SK-N-SH (cell line): ENCODE results near the gene ATP8A1. TPM values are rescaled to one million over a fixed set of nuclear protein-coding genes. Genes with fewer than 3 reads are reported as not detected.
A peak's percentile ranks its signal among the peaks of the same experiment; 100 is the strongest.

Experiments used
- CTCF ChIA-PET: fragments of 300-600, 350-600 bp; formaldehyde crosslinking; extraction: SDS; loops from one replicate; lab custom pipeline; 2021; lab: Yijun Ruan, JAX
- POLR2A ChIA-PET: fragments of 350-600 bp; sonication (Branson Sonifier 250); formaldehyde crosslinking; extraction: SDS; loops from one replicate; lab custom pipeline; 2020; ENCODE audit warnings: antibody characterized with exemption, inconsistent platforms; lab: Yijun Ruan, JAX
- DNase-seq: peaks from one replicate; pipeline ENCODE4 v3.0.0; 2012
- H2AFZ ChIP-seq: fragments of 200-600 bp; sonication (generic); 2 replicates; pipeline ENCODE4 v1.8.1; 2016; ENCODE audit warnings: antibody characterized with exemption, mild to moderate bottlenecking, low read depth
- H3F3A ChIP-seq: fragments of 200-600 bp; sonication (generic); replicated peaks from 2 replicates; pipeline ENCODE3; 2016; ENCODE audit warnings: antibody characterized with exemption, mild to moderate bottlenecking; ENCODE audit not compliant: insufficient read depth
- H3K27ac ChIP-seq, 2 experiments: fragments of 200-500 bp in 1 of 2; fragments of 200-600 bp in 1 of 2; sonication (Bioruptor generic) in 1 of 2; sonication (generic), shearing (Covaris generic) in 1 of 2; 2 replicates each; pipeline versions ENCODE4 v1.5.1 to v1.6.1; 2014 to 2016; ENCODE audit warnings: low read depth in 2 of 2, inconsistent platforms in 1 of 2, low read length in 1 of 2, mild to moderate bottlenecking in 1 of 2, mixed read lengths in 1 of 2
- H3K27me3 ChIP-seq: fragments of 200-600 bp; sonication (generic), shearing (Covaris generic); 2 replicates; pipeline ENCODE4 v1.6.1; 2016; ENCODE audit warnings: mixed run types; ENCODE audit not compliant: insufficient read depth
- H3K36me3 ChIP-seq, 2 experiments: fragments of 200-500 bp in 1 of 2; fragments of 200-600 bp in 1 of 2; sonication (Bioruptor generic) in 1 of 2; sonication (generic) in 1 of 2; replicated peaks in 1 of 2; 2 replicates each; pipeline versions ENCODE3 to v1.5.1; 2014 to 2016; ENCODE audit warnings: low read length in 1 of 2, mild to moderate bottlenecking in 1 of 2; ENCODE audit not compliant: insufficient read depth in 2 of 2, control insufficient read depth in 1 of 2
- H3K4me1 ChIP-seq, 2 experiments: fragments of 200-500 bp in 1 of 2; fragments of 200-600 bp in 1 of 2; sonication (Bioruptor generic) in 1 of 2; sonication (generic), shearing (Covaris generic) in 1 of 2; 2 replicates each; pipeline versions ENCODE4 v1.5.1 to v1.6.1; 2014 to 2016; ENCODE audit warnings: low read depth in 1 of 2, low read length in 1 of 2, mixed run types in 1 of 2; ENCODE audit not compliant: insufficient read depth in 2 of 2, control insufficient read depth in 1 of 2
- H3K4me2 ChIP-seq: fragments of 200-600 bp; sonication (generic), shearing (Covaris generic); 2 replicates; pipeline ENCODE4 v1.6.1; 2017; ENCODE audit warnings: mixed run types
- H3K4me3 ChIP-seq, 2 experiments: fragments of 200-500 bp in 1 of 2; fragments of 200-600 bp in 1 of 2; sonication (Bioruptor generic) in 1 of 2; sonication (generic), shearing (Covaris generic) in 1 of 2; 2 replicates each; pipeline versions ENCODE4 v1.5.1 to v1.8.1; 2014 to 2016; ENCODE audit warnings: low read depth in 2 of 2, inconsistent platforms in 1 of 2, low read length in 1 of 2, mild to moderate bottlenecking in 1 of 2, mixed read lengths in 1 of 2, moderate library complexity in 1 of 2
- H3K79me2 ChIP-seq: fragments of 200-600 bp; sonication (generic); 2 replicates; pipeline ENCODE4 v1.8.1; 2017; ENCODE audit warnings: mild to moderate bottlenecking; ENCODE audit not compliant: insufficient read depth
- H3K9ac ChIP-seq: fragments of 200-600 bp; sonication (generic); 2 replicates; pipeline ENCODE4 v1.6.1; 2017; ENCODE audit warnings: mixed run types
- H3K9me2 ChIP-seq: fragments of 200-600 bp; sonication (generic); 2 replicates; pipeline ENCODE4 v1.6.1; 2017; ENCODE audit warnings: mixed run types
- H3K9me3 ChIP-seq: fragments of 200-600 bp; sonication (generic); 2 replicates; pipeline ENCODE4 v1.6.1; 2017; ENCODE audit warnings: mixed run types, mild to moderate bottlenecking, moderate library complexity
- H4K20me1 ChIP-seq: fragments of 200-600 bp; sonication (generic); 2 replicates; pipeline ENCODE4 v1.6.1; 2017; ENCODE audit warnings: mild to moderate bottlenecking, mixed run types; ENCODE audit not compliant: insufficient read depth
- CHD2 ChIP-seq: fragments of 150-350 bp; IDR thresholded peaks from 2 replicates; pipeline ENCODE4 v1.6.1; 2018; ENCODE audit warnings: low read length; ENCODE audit not compliant: partially characterized antibody
- ELF1 ChIP-seq: IDR thresholded peaks from 2 replicates; pipeline ENCODE4 v1.4.0; 2012
- EP300 ChIP-seq, 2 experiments: IDR thresholded peaks; 2 replicates each; pipeline versions ENCODE4 v1.4.0 to v1.6.1; 2012; ENCODE audit warnings: borderline replicate concordance in 1 of 2, low read depth in 1 of 2, low read length in 1 of 2
- EZH2phosphoT487 ChIP-seq: fragments of 200-600 bp; sonication (generic); IDR thresholded peaks from 2 replicates; pipeline ENCODE4 v1.6.1; 2017; ENCODE audit warnings: low read depth, mixed run types, mild to moderate bottlenecking, antibody characterized with exemption, moderate library complexity, borderline replicate concordance
- FOSL2 ChIP-seq: IDR thresholded peaks from 2 replicates; pipeline ENCODE4 v1.4.0; 2012; ENCODE audit warnings: low read depth, mild to moderate bottlenecking, moderate library complexity, borderline replicate concordance
- GABPA ChIP-seq: IDR thresholded peaks from 2 replicates; pipeline ENCODE4 v1.4.0; 2012; ENCODE audit warnings: low read depth, mild to moderate bottlenecking
- JUND ChIP-seq: IDR thresholded peaks from 2 replicates; pipeline ENCODE4 v1.4.0; 2012
- NFIC ChIP-seq: IDR thresholded peaks from 2 replicates; pipeline ENCODE4 v1.4.0; 2012; ENCODE audit warnings: borderline replicate concordance
- RAD21 ChIP-seq: IDR thresholded peaks from 2 replicates; pipeline ENCODE4 v1.6.1; 2012; ENCODE audit warnings: mild to moderate bottlenecking, low read length
- RFX5 ChIP-seq: IDR thresholded peaks from 2 replicates; pipeline ENCODE4 v1.6.1; 2012; ENCODE audit warnings: mild to moderate bottlenecking, improper control_type of control experiment, low read length
- SMC3 ChIP-seq: IDR thresholded peaks from 2 replicates; pipeline ENCODE4 v1.6.1; 2012; ENCODE audit warnings: low read depth, low read length, improper control_type of control experiment
- TCF12 ChIP-seq: IDR thresholded peaks from 2 replicates; pipeline ENCODE4 v1.4.0; 2012
- TEAD4 ChIP-seq: IDR thresholded peaks from 2 replicates; pipeline ENCODE4 v1.4.0; 2012; ENCODE audit warnings: mild to moderate bottlenecking, borderline replicate concordance; ENCODE audit not compliant: insufficient read depth
- USF1 ChIP-seq: IDR thresholded peaks from 2 replicates; pipeline ENCODE4 v1.4.0; 2012; ENCODE audit warnings: low read depth, borderline replicate concordance
- ZBTB33 ChIP-seq: IDR thresholded peaks from 2 replicates; pipeline ENCODE4 v1.4.0; 2012; ENCODE audit warnings: low read depth, borderline replicate concordance
- WGBS: methylation state at CpG from one replicate; pipeline ENCODE4 v1.1.6; 2017; ENCODE audit warnings: low lambda C conversion rate; 5-methylcytosine and 5-hydroxymethylcytosine counted together
- polyA plus RNA-seq, 3 experiments: library from polyadenylated mRNA; depleted of rRNA; stranded (reverse); fragments of >200 nt; gene quantifications; 2 replicates each; pipeline ENCODE4 v1.2.3, GENCODE V29; 2012
- TF ChIP-seq, protein P1 (sequence below): IDR thresholded peaks from 2 replicates; pipeline ENCODE4; 2012
- TF ChIP-seq, protein P2 (sequence below): IDR thresholded peaks from 2 replicates; pipeline ENCODE4 v1.6.1; 2012; ENCODE audit warnings: mild to moderate bottlenecking, low read depth, low read length, moderate library complexity

ATP8A1 gene
- polyA plus RNA-seq, 1 of the 3 experiments (the other 2 are of a cell fraction) = 0.38 TPM

DNA sequence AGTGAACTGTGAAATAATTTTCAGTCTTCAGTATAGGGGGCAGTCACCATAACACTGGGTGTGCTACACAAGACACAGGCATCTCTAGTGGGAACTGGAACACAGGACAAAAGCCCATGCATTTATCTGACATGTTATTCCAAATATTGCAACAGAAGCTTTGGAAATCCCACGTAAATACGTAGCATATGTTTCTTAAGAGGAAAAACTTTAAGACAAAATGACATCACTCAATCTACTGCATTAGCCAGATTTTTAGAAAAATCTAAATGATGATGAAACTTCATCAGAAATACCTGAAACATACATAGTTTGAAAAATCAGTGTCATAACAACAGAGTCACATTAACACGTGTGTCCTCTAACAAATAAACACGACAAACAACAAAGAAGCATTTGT, 245.1 kb downstream of the ATP8A1 start:
- ChIA-PET POLR2A (no interaction called here), CTCF (interaction anchor here (0.9 kb wide), 1 partner anchor 10 kb away, joined by 4 read pairs; no protein-coding TSS in a partner anchor)
- 85% methylated on average over 4 of the region's 4 CpGs for WGBS
- Histone ChIP-seq H2AFZ (no peak overlapping the region), H3K4me1 (peaks cover 3 to 7% of the 10 kb centered on the region in 2 experiments; a peak in 1 of 4 replicates), H3K36me3 (no peaks in the 10 kb centered on the region), H3K27ac (peak overlapping the region; percentile 40 to 86), H4K20me1 (no peaks in the 10 kb centered on the region), H3K9me3 (no peaks in the 10 kb centered on the region), H3K4me3 (no peak overlapping the region), H3K9ac (no peak overlapping the region), H3K79me2 (no peaks in the 10 kb centered on the region), H3F3A (no peaks in the 10 kb centered on the region), H3K27me3 (no peaks in the 10 kb centered on the region), H3K4me2 (peak overlapping the region; percentile 13; the same call in 1 of the 2 replicates), H3K9me2 (no peaks in the 10 kb centered on the region)
- TF ChIP-seq FOSL2 = no peak
- TF ChIP-seq RAD21 = no peak
- TF ChIP-seq NFIC = no peak
- TF ChIP-seq SMC3 = no peak
- TF ChIP-seq, protein P1, sequence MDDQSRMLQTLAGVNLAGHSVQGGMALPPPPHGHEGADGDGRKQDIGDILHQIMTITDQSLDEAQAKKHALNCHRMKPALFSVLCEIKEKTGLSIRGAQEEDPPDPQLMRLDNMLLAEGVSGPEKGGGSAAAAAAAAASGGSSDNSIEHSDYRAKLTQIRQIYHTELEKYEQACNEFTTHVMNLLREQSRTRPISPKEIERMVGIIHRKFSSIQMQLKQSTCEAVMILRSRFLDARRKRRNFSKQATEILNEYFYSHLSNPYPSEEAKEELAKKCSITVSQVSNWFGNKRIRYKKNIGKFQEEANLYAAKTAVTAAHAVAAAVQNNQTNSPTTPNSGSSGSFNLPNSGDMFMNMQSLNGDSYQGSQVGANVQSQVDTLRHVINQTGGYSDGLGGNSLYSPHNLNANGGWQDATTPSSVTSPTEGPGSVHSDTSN = no peak
- no peak for TF ChIP-seq CHD2
- DNase-seq = no peak

GRCh38 chr4:42410446-42410845, 246.5 kb downstream of the ATP8A1 start:
- ChIA-PET POLR2A (no interaction called here), CTCF (interaction anchor here (1.0 kb wide), 1 partner anchor 126 kb away, joined by 3 read pairs; no protein-coding TSS in a partner anchor)
- Histone ChIP-seq H3K36me3 (no peaks in the 10 kb centered on the region), H3K9me3 (no peaks in the 10 kb centered on the region), H3K27ac (peak overlapping the region in 1 of 2 experiments; percentile 86; a peak in 2 of 4 replicates), H3K4me1 (peaks cover 3 to 7% of the 10 kb centered on the region in 2 experiments; a peak in 1 of 4 replicates), H3K4me2 (no peak overlapping the region), H4K20me1 (no peaks in the 10 kb centered on the region), H3K79me2 (no peaks in the 10 kb centered on the region), H3K9ac (no peak overlapping the region), H3K9me2 (no peaks in the 10 kb centered on the region), H3F3A (no peaks in the 10 kb centered on the region), H3K4me3 (no peak overlapping the region), H3K27me3 (no peaks in the 10 kb centered on the region), H2AFZ (0 out of 2 replicates have a peak overlapping the region, but pooled peaks have one; percentile 54)
- WGBS = 13% methylated on average over 3 of the region's 3 CpGs
- DNase-seq = no peak
- TF ChIP-seq JUND (0 out of 2 replicates have a peak, but pooled peaks have one; percentile 18), RFX5 (no peak), TCF12 (peak; percentile 24; the same call in 1 of the 2 replicates), CHD2 (no peak), ZBTB33 (no peak), GABPA (no peak), EP300 (IDR thresholded peaks at IDR 0.05; ENCODE audit: borderline replicate concordance in 1 of 2, low read depth in 1 of 2, low read length in 1 of 2) (no peak), FOSL2 (peak; percentile 39; the same call in 1 of the 2 replicates), EZH2phosphoT487 (no peak), TEAD4 (no peak), ELF1 (no peak), USF1 (no peak)
- TF ChIP-seq, protein P2, sequence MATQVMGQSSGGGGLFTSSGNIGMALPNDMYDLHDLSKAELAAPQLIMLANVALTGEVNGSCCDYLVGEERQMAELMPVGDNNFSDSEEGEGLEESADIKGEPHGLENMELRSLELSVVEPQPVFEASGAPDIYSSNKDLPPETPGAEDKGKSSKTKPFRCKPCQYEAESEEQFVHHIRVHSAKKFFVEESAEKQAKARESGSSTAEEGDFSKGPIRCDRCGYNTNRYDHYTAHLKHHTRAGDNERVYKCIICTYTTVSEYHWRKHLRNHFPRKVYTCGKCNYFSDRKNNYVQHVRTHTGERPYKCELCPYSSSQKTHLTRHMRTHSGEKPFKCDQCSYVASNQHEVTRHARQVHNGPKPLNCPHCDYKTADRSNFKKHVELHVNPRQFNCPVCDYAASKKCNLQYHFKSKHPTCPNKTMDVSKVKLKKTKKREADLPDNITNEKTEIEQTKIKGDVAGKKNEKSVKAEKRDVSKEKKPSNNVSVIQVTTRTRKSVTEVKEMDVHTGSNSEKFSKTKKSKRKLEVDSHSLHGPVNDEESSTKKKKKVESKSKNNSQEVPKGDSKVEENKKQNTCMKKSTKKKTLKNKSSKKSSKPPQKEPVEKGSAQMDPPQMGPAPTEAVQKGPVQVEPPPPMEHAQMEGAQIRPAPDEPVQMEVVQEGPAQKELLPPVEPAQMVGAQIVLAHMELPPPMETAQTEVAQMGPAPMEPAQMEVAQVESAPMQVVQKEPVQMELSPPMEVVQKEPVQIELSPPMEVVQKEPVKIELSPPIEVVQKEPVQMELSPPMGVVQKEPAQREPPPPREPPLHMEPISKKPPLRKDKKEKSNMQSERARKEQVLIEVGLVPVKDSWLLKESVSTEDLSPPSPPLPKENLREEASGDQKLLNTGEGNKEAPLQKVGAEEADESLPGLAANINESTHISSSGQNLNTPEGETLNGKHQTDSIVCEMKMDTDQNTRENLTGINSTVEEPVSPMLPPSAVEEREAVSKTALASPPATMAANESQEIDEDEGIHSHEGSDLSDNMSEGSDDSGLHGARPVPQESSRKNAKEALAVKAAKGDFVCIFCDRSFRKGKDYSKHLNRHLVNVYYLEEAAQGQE = no peak
- TF ChIP-seq, protein P1 = peak; percentile 69
